Stomach (tissue), 9 donors: ENCODE measurements around the gene SUV39H1. TPM values are rescaled to one million over a fixed set of nuclear protein-coding genes. Genes with fewer than 3 reads are reported as not detected.

Experiments used
- DNase-seq, 2 donors: peaks; one replicate each; pipeline versions ENCODE4 v3.0.0 to v3.0.0-alpha.2; 2013 to 2019
- H3K27ac ChIP-seq, 5 donors: fragments of 200-600 bp in 4 of 5; sonication (generic) in 4 of 5; one replicate each; pipeline ENCODE4 v1.5.1; 2013 to 2019; ENCODE audit warnings: mild to moderate bottlenecking in 1 of 5, moderate library complexity in 1 of 5
- H3K27me3 ChIP-seq, 3 donors: fragments of 200-600 bp; sonication (generic); one replicate each; pipeline ENCODE4 v1.5.1; 2017 to 2019; ENCODE audit warnings: mixed run types in 1 of 3
- H3K36me3 ChIP-seq, 4 donors: fragments of 200-600 bp; sonication (generic); 1 replicate in 3 of 4; 2 replicates in 1 of 4; pipeline ENCODE4 v1.5.1; 2016 to 2019
- H3K4me1 ChIP-seq, 4 donors: fragments of 200-600 bp; sonication (generic); one replicate each; pipeline ENCODE4 v1.5.1; 2016 to 2019
- H3K4me3 ChIP-seq, 4 donors: fragments of 200-600 bp; sonication (generic) in 3 of 4; one replicate each; pipeline ENCODE4 v1.5.1; 2016 to 2019; ENCODE audit warnings: mild to moderate bottlenecking in 1 of 4
- H3K9me3 ChIP-seq, 4 donors: fragments of 200-600 bp; sonication (generic); one replicate each; pipeline ENCODE4 v1.5.1; 2016 to 2019
- EP300 ChIP-seq: sonication (generic); formaldehyde crosslinking; IDR thresholded peaks from one replicate; pipeline ENCODE4 v1.6.1; 2017; ENCODE audit warnings: antibody characterized with exemption
- POLR2A ChIP-seq, 4 donors: fragments of 450-650 bp; IDR thresholded peaks; one replicate each; pipeline ENCODE4 v1.6.1; 2016; ENCODE audit warnings: antibody characterized with exemption in 4 of 4, control low read depth in 2 of 4, mild to moderate bottlenecking in 1 of 4, moderate library complexity in 1 of 4
- POLR2AphosphoS5 ChIP-seq, 3 donors: sonication (generic); formaldehyde crosslinking; IDR thresholded peaks; one replicate each; pipeline ENCODE4 v1.6.1; 2016; ENCODE audit warnings: antibody characterized with exemption in 3 of 3
- WGBS, 5 donors: extraction: QIAGEN DNeasy Blood & Tissue Kit in 3 of 5; methylation state at CpG; one replicate each; pipeline versions ENCODE4 v1.1.5 to v1.1.7; 2013 to 2018; 5-methylcytosine and 5-hydroxymethylcytosine counted together
- intact Hi-C: fragments of 100-400 bp; cut with DNase I; formaldehyde crosslinking; loops from one replicate; pipeline ENCODE4 v1.15.1; 2023; ENCODE audit warnings: low total_unique reads
- polyA plus RNA-seq, 3 donors: library from polyadenylated mRNA; stranded (reverse); fragments of 200-250 nt; gene quantifications; one replicate each; pipeline ENCODE4 v1.2.3, GENCODE V29; 2013
- total RNA-seq, 5 donors: library from RNA; depleted of rRNA; stranded (reverse); fragments of >200 nt; gene quantifications; one replicate each; pipeline versions ENCODE4 v1.1.0 to v1.2.3, GENCODE V29; 2014 to 2016
- TF ChIP-seq, protein P1 (sequence below), 7 experiments: fragments of 450-650 bp in 4 of 7; fragments of 200-600 bp in 3 of 7; sonication (generic) in 3 of 7; IDR thresholded peaks; one replicate each; pipeline ENCODE4 v1.5.1; 2016 to 2019; ENCODE audit warnings: antibody characterized with exemption in 7 of 7, control low read depth in 2 of 7, mild to moderate bottlenecking in 1 of 7
- donor health status: healthy with polysubstance abuse.
- donor health status: Bipolar disorder and iron deficiency.
- donor health status: healthy.

The SUV39H1 gene
- total and polyA plus RNA-seq, 8 donors, result 1.8 to 5.5 (median 4.1) TPM

DNA sequence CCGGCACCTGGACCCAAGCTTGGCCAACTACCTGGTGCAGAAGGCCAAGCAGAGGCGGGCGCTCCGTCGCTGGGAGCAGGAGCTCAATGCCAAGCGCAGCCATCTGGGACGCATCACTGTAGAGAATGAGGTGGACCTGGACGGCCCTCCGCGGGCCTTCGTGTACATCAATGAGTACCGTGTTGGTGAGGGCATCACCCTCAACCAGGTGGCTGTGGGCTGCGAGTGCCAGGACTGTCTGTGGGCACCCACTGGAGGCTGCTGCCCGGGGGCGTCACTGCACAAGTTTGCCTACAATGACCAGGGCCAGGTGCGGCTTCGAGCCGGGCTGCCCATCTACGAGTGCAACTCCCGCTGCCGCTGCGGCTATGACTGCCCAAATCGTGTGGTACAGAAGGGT lies 3.7 kb downstream of the SUV39H1 start:
- 90 to 97% (median 96%) methylated on average over 12 to 23 of the region's 23 CpGs for WGBS, 5 donors
- no peak overlapping the region for H3K27ac ChIP-seq
- no peak overlapping the region for H3K4me3 ChIP-seq
- intact Hi-C loops, result no loop called here
- no peaks in the 10 kb centered on the region for H3K9me3 ChIP-seq
- H3K36me3 ChIP-seq, result peaks cover 0 to 41% (median 40%) of the 10 kb centered on the region in 4 donors
- TF ChIP-seq EP300 (no peak), POLR2A (IDR thresholded peaks at IDR 0.05) (no peak), POLR2AphosphoS5 (IDR thresholded peaks at IDR 0.05) (no peak)
- TF ChIP-seq, protein P1, sequence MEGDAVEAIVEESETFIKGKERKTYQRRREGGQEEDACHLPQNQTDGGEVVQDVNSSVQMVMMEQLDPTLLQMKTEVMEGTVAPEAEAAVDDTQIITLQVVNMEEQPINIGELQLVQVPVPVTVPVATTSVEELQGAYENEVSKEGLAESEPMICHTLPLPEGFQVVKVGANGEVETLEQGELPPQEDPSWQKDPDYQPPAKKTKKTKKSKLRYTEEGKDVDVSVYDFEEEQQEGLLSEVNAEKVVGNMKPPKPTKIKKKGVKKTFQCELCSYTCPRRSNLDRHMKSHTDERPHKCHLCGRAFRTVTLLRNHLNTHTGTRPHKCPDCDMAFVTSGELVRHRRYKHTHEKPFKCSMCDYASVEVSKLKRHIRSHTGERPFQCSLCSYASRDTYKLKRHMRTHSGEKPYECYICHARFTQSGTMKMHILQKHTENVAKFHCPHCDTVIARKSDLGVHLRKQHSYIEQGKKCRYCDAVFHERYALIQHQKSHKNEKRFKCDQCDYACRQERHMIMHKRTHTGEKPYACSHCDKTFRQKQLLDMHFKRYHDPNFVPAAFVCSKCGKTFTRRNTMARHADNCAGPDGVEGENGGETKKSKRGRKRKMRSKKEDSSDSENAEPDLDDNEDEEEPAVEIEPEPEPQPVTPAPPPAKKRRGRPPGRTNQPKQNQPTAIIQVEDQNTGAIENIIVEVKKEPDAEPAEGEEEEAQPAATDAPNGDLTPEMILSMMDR (IDR thresholded peaks at IDR 0.05), result no peak
- peaks cover 0 to 6% (median 0%) of the 10 kb centered on the region in 3 donors for H3K27me3 ChIP-seq
- H3K4me1 ChIP-seq, result peaks cover 0 to 14% (median 10%) of the 10 kb centered on the region in 4 donors
- no peak for DNase-seq

DNA sequence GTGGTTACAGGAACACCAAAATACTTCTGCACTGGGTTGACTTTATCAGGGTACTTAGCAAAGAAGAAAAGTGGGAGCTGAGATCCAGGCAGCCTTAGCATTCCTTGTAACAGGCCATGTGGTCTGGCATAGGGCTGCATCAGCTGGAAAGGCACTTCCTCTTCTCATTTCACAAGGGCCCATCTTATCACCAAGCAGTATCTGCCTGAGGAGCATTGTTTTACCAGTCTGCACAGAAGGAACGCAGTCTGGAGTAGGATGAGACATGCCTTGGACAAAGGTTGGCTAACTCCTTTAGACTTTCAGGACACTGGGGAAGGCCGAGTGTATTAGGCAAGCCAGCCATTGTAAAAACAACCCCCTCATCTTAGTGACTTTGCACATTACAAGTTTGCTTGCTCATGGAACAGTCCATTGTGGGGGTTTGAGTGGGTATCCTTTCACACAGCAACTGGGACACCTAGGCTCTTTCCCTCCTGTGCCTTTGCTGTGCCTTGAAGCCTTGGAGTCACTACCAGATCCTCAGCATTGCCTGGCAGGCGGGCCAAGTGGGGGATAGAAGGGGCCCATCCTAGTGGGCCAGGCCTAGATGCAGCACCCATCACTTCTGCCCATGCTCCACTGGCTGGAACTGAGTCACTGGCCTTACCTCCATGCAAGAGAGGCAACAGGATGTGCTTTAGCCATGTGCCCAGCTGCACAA lies 4.6 kb downstream of the SUV39H1 start:
- Histone ChIP-seq H3K4me1 (peaks cover 0 to 7% (median 6%) of the 10 kb centered on the region in 4 donors), H3K27ac (no peak overlapping the region), H3K9me3 (no peaks in the 10 kb centered on the region), H3K27me3 (no peaks in the 10 kb centered on the region), H3K4me3 (no peak overlapping the region), H3K36me3 (peaks cover 0 to 44% (median 42%) of the 10 kb centered on the region in 4 donors)
- no peak for DNase-seq
- TF ChIP-seq POLR2A (IDR thresholded peaks at IDR 0.05) (no peak), POLR2AphosphoS5 (IDR thresholded peaks at IDR 0.05) (no peak), EP300 (no peak)
- intact Hi-C loops, result no loop called here
- WGBS, 5 donors, result 61 to 97% (median 89%) methylated on average over 3 of the region's 3 CpGs

DNA sequence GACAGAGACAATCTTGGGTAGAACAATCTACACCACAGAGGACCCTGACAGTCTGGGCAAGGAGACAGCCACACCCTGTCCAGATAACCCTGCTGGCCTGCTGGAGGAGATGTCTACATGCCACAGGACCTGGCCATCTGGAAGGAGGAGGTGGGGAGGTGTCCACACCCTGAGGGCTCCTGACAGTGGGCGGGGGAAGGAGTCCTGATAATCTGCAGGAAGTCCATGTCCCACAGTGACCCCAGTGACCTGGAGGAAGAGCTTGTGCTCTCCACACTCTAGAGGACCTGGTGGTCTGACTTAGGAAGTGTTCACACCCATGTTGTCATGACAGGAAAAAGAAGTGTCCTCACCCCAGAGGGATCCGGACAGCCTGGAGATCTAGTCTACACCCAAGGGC lies 5.5 kb downstream of the SUV39H1 start:
- Histone ChIP-seq H3K27me3 (no peaks in the 10 kb centered on the region), H3K27ac (no peak overlapping the region), H3K36me3 (peaks cover 0 to 53% (median 51%) of the 10 kb centered on the region in 4 donors), H3K4me1 (peaks cover 0 to 6% (median 5%) of the 10 kb centered on the region in 4 donors), H3K4me3 (no peak overlapping the region), H3K9me3 (no peaks in the 10 kb centered on the region)
- DNase-seq, result no peak
- intact Hi-C loops, result no loop called here
- TF ChIP-seq EP300, result no peak
- no peak for TF ChIP-seq POLR2AphosphoS5 (IDR thresholded peaks at IDR 0.05)
- TF ChIP-seq, protein P1 (IDR thresholded peaks at IDR 0.05), result no peak
- no peak for TF ChIP-seq POLR2A (IDR thresholded peaks at IDR 0.05)
- WGBS, 5 donors, result 49 to 81% (median 62%) methylated on average over 1 to 2 of the region's 2 CpGs

DNA sequence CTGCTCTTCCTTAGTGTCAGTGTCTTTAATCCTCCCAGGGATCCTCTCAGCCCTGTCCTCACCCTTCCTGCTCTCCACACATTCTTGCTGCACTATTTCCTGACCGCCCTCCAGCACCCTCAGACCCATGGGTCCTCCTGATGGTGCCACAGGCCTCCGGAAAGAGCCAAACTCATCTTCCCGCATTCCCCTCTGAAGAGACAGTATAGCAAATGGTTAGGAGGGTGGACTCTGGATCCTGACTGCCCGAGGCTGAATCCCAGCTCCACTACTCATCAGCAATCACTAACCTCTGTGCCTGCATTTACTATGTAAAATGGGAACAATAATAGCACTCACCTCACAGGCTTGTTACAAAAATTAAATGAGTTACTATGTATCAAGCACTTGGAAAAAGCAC lies 6.2 kb downstream of the SUV39H1 start:
- no peak for DNase-seq
- no peak overlapping the region for H3K4me3 ChIP-seq
- TF ChIP-seq, protein P1 (IDR thresholded peaks at IDR 0.05), result no peak
- no peak for TF ChIP-seq EP300
- no peak for TF ChIP-seq POLR2A (IDR thresholded peaks at IDR 0.05)
- TF ChIP-seq POLR2AphosphoS5 (IDR thresholded peaks at IDR 0.05), result no peak
- 71 to 92% (median 81%) methylated on average over 4 of the region's 4 CpGs for WGBS, 5 donors
- H3K4me1 ChIP-seq, result no peaks in the 10 kb centered on the region
- H3K36me3 ChIP-seq, result peaks cover 0 to 60% (median 58%) of the 10 kb centered on the region in 4 donors
- no peaks in the 10 kb centered on the region for H3K27me3 ChIP-seq
- intact Hi-C loops, result no loop called here
- H3K9me3 ChIP-seq, result no peaks in the 10 kb centered on the region
- H3K27ac ChIP-seq, result no peak overlapping the region

DNA sequence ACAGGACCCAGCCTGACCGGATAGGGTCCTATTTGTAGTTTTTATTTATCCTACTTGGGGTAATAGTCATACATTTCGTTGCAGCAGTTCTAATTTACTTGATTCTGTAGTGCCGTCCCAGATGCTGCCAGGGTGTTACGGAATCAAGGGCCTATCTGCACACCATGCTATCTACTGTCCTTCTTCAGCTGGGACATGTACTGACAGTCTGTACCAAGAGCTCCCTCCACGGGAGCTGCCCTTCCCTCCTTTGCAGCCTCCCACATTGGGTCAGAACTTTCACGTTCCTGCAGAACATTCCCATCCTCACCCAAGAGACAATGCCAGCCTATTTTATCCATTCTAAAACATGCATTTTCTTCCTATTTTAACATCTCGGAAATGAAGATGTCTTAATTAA lies 6.7 kb downstream of the SUV39H1 start:
- Histone ChIP-seq H3K27me3 (peaks cover 0 to 3% (median 0%) of the 10 kb centered on the region in 3 donors), H3K4me1 (no peaks in the 10 kb centered on the region), H3K9me3 (no peaks in the 10 kb centered on the region), H3K4me3 (no peak overlapping the region), H3K36me3 (peaks cover 0 to 65% (median 63%) of the 10 kb centered on the region in 4 donors), H3K27ac (no peak overlapping the region)
- DNase-seq, result no peak
- 72 to 86% (median 83%) methylated on average over 7 of the region's 7 CpGs for WGBS, 5 donors
- intact Hi-C loops, result no loop called here
- TF ChIP-seq POLR2A (IDR thresholded peaks at IDR 0.05), result no peak
- TF ChIP-seq, protein P1 (IDR thresholded peaks at IDR 0.05), result no peak
- no peak for TF ChIP-seq EP300
- TF ChIP-seq POLR2AphosphoS5 (IDR thresholded peaks at IDR 0.05), result no peak
